ENCODE results near the gene ATRIP.
A peak's percentile ranks its signal among the peaks of the same experiment; 100 is the strongest.

The ATRIP gene

DNA sequence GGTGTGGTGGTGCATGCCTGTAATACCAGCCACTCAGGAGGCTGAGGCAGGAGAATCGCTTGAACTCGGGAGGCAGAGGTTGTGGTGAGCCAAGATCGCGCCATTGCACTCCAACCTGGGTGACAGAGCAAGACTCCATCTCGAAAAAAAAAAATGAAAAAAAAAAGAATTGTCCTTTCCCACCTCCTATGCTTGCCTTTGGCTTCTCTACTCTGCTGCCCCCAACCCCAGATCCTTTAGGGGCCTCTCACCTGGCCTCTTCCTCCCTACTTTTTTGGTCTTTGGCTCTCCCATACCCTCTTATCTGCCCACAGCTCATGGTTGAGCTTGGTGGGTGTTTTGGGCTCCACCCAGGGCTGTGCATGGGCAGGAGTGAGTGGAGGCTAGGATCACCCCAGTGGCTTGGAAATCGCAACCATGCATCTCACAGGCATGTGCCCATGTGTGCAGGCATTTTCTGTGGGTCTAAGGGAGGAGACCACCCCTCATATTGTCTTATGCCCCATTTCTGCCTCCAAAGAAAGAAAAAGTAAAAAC lies 59.5 kb downstream of the ATRIP start:
- DNase-seq = no peak

DNA sequence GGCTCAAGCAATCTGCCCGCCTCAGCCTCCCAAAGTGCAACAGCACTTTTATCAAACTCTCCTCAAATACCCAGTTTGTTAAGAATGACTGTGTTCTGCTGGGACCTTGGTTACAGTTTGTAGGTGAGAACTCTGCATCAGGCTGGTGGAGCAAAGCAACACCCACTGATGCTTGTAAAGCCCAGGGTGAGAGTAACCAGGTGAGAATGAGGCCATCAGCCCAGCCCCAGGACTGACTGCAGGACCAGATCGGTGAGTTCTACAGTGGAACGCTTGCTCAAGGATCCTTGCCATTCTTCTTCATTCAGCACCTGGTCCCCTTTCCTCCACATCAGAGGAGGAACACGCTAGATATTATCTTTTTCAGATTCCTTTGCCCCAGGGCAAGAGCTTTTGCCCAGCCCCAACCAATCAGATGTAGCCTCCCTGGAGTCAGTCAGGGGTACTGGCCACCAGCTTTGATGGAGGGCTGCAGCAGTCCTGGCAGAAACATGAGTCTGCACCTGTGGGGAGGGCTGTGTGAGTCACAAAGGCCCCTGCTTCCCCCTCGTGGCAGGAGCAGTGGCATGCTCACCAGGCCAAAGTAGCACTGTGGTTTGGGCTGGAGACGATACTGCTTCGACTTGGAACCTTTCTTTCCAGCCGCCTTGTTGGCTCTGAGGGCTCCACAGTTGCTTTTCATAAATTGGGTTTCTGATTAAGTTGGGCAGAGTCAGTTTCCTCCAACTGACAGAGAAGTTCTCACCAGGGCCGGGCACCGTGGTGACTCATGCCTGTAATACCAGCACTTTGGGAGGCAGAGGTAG lies 60.9 kb downstream of the ATRIP start:
- DNase-seq = peak; percentile 80

DNA sequence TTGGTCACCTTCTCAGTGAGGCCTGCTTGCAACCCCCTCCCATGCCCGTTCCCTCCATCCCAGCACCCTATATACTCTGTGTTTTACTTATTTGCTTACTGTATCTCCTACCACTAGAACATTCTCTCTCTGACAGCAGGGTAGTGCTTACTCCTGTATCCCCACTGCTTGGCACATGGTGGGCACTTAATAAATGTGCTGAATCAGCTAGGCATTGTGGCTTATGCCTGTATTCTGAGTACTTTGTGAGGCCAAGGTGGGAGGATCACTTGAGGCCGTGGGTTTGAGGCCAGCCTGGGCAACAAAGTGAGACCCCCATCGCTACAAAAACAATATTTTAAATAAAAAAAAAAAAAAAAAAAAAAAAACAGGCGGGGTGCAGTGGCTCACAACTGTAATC lies 65.0 kb downstream of the ATRIP start:
- DNase-seq = no peak

DNA sequence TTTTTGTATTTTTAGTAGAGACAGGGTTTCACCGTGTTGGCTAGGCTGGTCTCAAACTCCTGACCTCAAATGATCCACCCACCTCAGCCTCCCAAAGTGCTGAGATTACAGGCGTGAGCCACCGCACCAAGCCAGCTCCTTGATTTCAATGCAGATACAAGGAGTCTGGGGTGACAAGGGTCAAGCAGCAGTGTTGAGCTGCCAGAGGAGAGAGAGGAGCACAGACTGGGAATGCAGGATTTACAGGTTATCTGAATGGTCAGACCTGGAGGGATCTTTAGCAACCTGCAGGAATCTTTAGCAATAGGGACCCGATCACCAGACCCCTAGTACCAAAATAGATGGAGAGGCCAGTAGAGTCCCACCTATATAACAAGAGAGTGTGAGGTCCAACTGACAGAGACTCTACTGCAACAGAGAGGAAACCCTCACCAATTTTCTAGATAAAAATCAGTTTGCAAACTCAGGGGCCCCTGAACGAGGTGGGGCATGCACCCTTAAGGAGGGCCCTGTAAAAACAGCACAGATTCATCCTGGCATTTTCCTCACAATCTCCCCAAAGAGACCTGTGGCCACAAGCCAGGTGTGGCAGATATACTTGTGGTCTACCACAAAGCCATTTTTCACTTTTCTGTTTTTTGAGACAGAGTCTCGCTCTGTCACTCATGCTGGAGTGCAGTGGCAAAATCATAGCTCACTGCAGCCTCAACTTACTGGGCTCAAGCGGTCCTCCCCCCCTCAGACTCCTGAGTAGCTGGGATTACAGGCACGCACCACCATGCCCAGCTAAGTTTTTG lies 68.1 kb downstream of the ATRIP start:
- DNase-seq = no peak

Measured in NCI-H146 (cell line).